Esophagus muscularis mucosa (tissue), 4 donors: ENCODE measurements around the gene ZNF580. TPM values are rescaled to one million over a fixed set of nuclear protein-coding genes. Genes with fewer than 3 reads are reported as not detected.

Experiments
- DNase-seq: peaks from one replicate; pipeline ENCODE4 v3.0.0-alpha.2; 2017; ENCODE audit errors: extremely low spot score
- H3K27ac ChIP-seq, 4 donors: fragments of 200-600 bp; sonication (generic); replicated peaks in 1 of 4; 1 replicate in 3 of 4; 2 replicates in 1 of 4; pipeline ENCODE4 v1.5.1; 2016 to 2019; ENCODE audit warnings: mild to moderate bottlenecking in 1 of 4
- H3K27me3 ChIP-seq, 4 donors: fragments of 200-600 bp; sonication (generic); one replicate each; pipeline versions ENCODE4 v1.5.1 to v1.6.0; 2016 to 2019
- H3K36me3 ChIP-seq, 4 donors: fragments of 200-600 bp; sonication (generic); one replicate each; pipeline ENCODE4 v1.5.1; 2016 to 2019
- H3K4me1 ChIP-seq, 4 donors: fragments of 200-600 bp; sonication (generic); one replicate each; pipeline ENCODE4 v1.5.1; 2016 to 2019
- H3K4me3 ChIP-seq, 4 donors: fragments of 200-600 bp; sonication (generic); 1 replicate in 2 of 4; 2 replicates in 2 of 4; pipeline ENCODE4 v1.5.1; 2016 to 2019; ENCODE audit warnings: mild to moderate bottlenecking in 4 of 4, moderate library complexity in 1 of 4
- H3K9me3 ChIP-seq, 4 donors: fragments of 200-600 bp; sonication (generic); 1 replicate in 3 of 4; 2 replicates in 1 of 4; pipeline ENCODE4 v1.5.1; 2016 to 2019
- EP300 ChIP-seq: sonication (generic); formaldehyde crosslinking; IDR thresholded peaks from one replicate; pipeline ENCODE4 v1.6.1; 2017; ENCODE audit warnings: antibody characterized with exemption
- POLR2A ChIP-seq: fragments of 450-650 bp; IDR thresholded peaks from one replicate; pipeline ENCODE4 v1.6.1; 2017; ENCODE audit warnings: antibody characterized with exemption, moderate library complexity, mild to moderate bottlenecking, low read depth
- POLR2AphosphoS5 ChIP-seq, 2 donors: sonication (generic); formaldehyde crosslinking; IDR thresholded peaks; one replicate each; pipeline ENCODE4 v1.6.1; 2017; ENCODE audit warnings: antibody characterized with exemption in 2 of 2
- WGBS: methylation state at CpG from one replicate; pipeline ENCODE4 v1.1.5; 2018; 5-methylcytosine and 5-hydroxymethylcytosine counted together
- intact Hi-C: fragments of 100-400 bp; cut with DNase I; formaldehyde crosslinking; loops from one replicate; pipeline ENCODE4 v1.15.1; 2023
- total RNA-seq, 4 donors: library from RNA; depleted of rRNA; stranded (reverse); fragments of >200 nt; gene quantifications; one replicate each; pipeline versions ENCODE4 v1.1.0 to v1.2.1, GENCODE V29; 2016
- TF ChIP-seq, protein P1 (sequence below), 3 experiments: fragments of 200-600 bp in 2 of 3; fragments of 450-650 bp in 1 of 3; sonication (generic) in 2 of 3; IDR thresholded peaks; one replicate each; pipeline ENCODE4 v1.5.1; 2017 to 2019; ENCODE audit warnings: antibody characterized with exemption in 3 of 3, mild to moderate bottlenecking in 2 of 3, moderate library complexity in 1 of 3

The ZNF580 gene
- total RNA-seq, 4 donors from 2014 or later = 38.3 to 66.8 (median 43.1) TPM

DNA sequence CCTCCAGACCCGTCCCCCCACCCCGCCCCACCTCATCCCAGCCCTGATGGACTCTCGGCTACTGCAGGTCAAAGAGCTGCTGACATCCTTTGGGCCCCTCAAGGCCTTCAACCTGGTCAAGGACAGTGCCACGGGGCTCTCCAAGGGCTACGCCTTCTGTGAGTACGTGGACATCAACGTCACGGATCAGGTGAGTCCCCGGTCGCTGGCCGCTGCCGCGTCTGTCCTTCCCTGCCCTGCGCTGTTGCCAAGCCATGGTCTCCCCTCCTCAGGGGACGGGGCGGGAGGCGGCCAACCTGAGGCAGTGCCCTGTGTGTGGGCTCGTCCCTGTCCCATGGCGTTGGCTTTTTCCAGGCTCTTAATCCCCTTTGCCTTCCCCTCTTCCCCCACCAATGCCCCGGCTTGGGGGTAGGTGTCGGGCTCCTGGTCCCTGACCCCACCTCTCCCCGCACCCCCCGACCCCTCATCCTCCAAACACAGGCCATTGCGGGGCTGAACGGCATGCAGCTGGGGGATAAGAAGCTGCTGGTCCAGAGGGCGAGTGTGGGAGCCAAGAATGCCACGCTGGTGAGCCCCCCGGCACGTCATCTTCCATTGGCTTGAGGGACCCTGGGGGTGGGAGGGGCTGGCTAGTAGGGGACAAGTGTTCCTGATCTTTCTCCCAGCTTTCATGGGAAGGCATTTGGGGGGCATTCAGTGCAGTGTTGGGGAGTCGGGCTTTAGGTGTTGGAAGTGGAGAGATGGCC is 28.0 kb downstream of the ZNF580 start:
- Histone ChIP-seq H3K36me3 (peaks cover 69 to 96% (median 87%) of the 10 kb centered on the region in 4 donors), H3K4me1 (peaks cover 0 to 42% (median 15%) of the 10 kb centered on the region in 4 donors), H3K4me3 (no peak overlapping the region), H3K27ac (no peak overlapping the region), H3K27me3 (no peaks in the 10 kb centered on the region), H3K9me3 (no peaks in the 10 kb centered on the region)
- intact Hi-C loops = no loop called here
- WGBS = 86% methylated on average over 29 of the region's 30 CpGs
- DNase-seq = no peak
- no peak for TF ChIP-seq POLR2AphosphoS5 (IDR thresholded peaks at IDR 0.05)
- TF ChIP-seq EP300 = no peak
- TF ChIP-seq, protein P1, sequence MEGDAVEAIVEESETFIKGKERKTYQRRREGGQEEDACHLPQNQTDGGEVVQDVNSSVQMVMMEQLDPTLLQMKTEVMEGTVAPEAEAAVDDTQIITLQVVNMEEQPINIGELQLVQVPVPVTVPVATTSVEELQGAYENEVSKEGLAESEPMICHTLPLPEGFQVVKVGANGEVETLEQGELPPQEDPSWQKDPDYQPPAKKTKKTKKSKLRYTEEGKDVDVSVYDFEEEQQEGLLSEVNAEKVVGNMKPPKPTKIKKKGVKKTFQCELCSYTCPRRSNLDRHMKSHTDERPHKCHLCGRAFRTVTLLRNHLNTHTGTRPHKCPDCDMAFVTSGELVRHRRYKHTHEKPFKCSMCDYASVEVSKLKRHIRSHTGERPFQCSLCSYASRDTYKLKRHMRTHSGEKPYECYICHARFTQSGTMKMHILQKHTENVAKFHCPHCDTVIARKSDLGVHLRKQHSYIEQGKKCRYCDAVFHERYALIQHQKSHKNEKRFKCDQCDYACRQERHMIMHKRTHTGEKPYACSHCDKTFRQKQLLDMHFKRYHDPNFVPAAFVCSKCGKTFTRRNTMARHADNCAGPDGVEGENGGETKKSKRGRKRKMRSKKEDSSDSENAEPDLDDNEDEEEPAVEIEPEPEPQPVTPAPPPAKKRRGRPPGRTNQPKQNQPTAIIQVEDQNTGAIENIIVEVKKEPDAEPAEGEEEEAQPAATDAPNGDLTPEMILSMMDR (IDR thresholded peaks at IDR 0.05) = no peak
- TF ChIP-seq POLR2A = no peak

DNA sequence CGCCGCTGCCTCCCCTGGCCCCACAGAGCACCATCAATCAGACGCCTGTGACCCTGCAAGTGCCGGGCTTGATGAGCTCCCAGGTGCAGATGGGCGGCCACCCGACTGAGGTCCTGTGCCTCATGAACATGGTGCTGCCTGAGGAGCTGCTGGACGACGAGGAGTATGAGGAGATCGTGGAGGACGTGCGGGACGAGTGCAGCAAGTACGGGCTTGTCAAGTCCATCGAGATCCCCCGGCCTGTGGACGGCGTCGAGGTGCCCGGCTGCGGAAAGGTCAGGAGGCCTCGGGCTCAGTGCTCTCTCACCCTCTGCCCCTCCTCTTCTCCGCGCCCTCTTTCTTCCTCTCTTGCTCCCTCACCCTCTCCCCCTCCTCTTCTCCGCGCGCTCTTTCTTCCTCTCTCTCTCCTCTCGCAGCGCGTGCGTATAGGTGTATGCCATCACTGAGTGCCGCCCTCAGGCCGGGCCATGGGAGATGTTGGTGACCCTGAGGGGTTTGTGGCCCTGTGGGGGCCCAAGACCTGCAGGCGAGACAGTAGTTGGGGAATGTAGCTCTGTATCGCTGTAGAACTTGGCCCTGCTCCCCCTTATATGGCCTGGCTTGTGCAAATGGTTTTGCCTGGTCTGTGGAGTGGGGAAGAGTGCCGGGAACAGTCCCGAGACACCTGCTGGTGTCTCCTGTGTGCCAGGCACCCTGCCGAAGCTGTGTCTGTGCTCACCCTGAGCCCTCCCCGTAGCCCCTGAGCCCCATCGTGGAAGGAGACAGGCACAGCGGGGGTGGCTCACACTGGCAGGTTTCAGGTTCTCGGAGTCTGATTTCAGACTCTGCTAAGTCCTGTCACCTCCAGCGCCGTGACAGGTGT is 28.8 kb downstream of the ZNF580 start:
- 87% methylated on average over 34 of the region's 43 CpGs for WGBS
- intact Hi-C loops = no loop called here

DNA sequence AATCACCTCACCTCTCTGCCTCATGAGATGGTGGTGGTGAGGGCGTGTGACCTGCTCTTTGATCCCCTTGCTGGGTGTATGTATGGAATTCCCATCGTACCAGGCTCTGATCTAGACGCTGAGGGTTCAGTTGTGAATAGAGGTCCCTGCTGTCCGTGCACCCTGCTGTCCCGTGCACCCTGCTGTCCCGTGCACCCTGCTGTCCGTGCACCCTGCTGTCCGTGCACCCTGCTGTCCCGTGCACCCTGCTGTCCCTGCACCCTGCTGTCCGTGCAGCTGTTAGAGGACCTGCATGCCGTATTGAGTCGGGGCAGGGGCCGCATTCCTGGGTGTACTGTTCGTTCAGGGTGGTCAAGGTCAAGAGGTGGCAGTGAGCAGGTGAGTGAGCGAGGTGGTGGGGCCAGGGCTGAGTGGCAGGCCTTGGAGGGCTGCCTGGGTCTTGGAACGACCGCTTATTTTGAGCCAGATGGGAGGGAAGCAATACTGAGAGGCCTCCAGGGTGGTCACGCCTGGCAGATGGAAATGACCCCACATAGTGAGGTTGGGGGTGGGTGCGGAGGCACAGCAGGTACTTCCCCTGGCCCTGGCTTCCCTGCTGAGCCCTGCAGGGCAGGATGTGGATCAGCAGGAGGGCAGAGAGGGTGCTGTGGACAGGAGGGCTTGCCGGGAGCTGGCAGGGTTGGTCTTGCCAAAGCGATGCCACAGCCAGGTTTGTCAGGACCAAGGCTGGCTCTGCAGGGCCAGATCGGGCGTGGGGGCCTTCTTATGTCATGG is 29.7 kb downstream of the ZNF580 start:
- 75% methylated on average over 17 of the region's 23 CpGs for WGBS
- Histone ChIP-seq H3K27me3 (no peaks in the 10 kb centered on the region), H3K4me1 (peaks cover 7 to 52% (median 23%) of the 10 kb centered on the region in 4 donors), H3K4me3 (no peak overlapping the region), H3K9me3 (no peaks in the 10 kb centered on the region), H3K27ac (no peak overlapping the region), H3K36me3 (peaks cover 52 to 85% (median 78%) of the 10 kb centered on the region in 4 donors)
- DNase-seq = no peak
- intact Hi-C loops = no loop called here
- TF ChIP-seq EP300 (no peak), POLR2A (no peak), POLR2AphosphoS5 (IDR thresholded peaks at IDR 0.05) (no peak)
- TF ChIP-seq, protein P1 (IDR thresholded peaks at IDR 0.05) = no peak

More for the DNA sequence above, 28.8 kb downstream of the ZNF580 start:
- H3K4me3 ChIP-seq = no peak overlapping the region
- no peaks in the 10 kb centered on the region for H3K27me3 ChIP-seq
- H3K36me3 ChIP-seq = peaks cover 60 to 93% (median 85%) of the 10 kb centered on the region in 4 donors
- DNase-seq = no peak
- H3K4me1 ChIP-seq = peaks cover 5 to 51% (median 21%) of the 10 kb centered on the region in 4 donors
- H3K9me3 ChIP-seq = no peaks in the 10 kb centered on the region
- no peak for TF ChIP-seq EP300
- no peak for TF ChIP-seq POLR2A
- TF ChIP-seq, protein P1 (IDR thresholded peaks at IDR 0.05) = no peak
- TF ChIP-seq POLR2AphosphoS5 (IDR thresholded peaks at IDR 0.05) = no peak
- no peak overlapping the region for H3K27ac ChIP-seq

DNA sequence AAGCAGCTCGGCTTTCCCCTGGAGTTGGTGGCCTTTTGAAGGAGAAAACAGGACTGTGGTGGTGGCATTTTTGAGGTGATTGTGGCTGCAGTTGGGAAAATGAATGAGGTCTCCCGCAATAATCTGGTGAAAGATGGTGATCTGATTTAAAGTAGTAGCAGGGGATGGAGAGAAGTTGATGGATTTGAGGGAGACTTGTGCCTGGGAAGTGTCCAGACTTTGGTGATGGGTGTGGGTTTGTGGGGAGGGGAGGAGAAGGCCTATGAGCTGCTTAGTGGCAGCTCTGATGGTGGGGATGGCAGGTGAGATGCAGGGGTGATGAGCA is 30.2 kb downstream of the ZNF580 start:
- Histone ChIP-seq H3K4me1 (peaks cover 12 to 55% (median 27%) of the 10 kb centered on the region in 4 donors), H3K9me3 (no peaks in the 10 kb centered on the region), H3K27me3 (no peaks in the 10 kb centered on the region), H3K27ac (no peak overlapping the region), H3K4me3 (no peak overlapping the region), H3K36me3 (peaks cover 47 to 80% (median 72%) of the 10 kb centered on the region in 4 donors)
- TF ChIP-seq EP300 (no peak), POLR2A (no peak), POLR2AphosphoS5 (IDR thresholded peaks at IDR 0.05) (no peak)
- TF ChIP-seq, protein P1 (IDR thresholded peaks at IDR 0.05) = no peak
- DNase-seq = no peak
- 66% methylated on average over 2 of the region's 2 CpGs for WGBS
- intact Hi-C loops = no loop called here
